Large intestine (tissue), 12 donors: ENCODE data around the gene FLNB. TPM values are rescaled to one million over a fixed set of nuclear protein-coding genes. Genes with fewer than 3 reads are reported as not detected.
A peak's percentile ranks its signal among the peaks of the same experiment; 100 is the strongest.

Source experiments
- DNase-seq, 2 donors: peaks; one replicate each; pipeline versions ENCODE4 v3.0.0 to v3.0.0-alpha.2; 2013
- H3K27ac ChIP-seq: one replicate; pipeline ENCODE4 v1.5.1; 2013; ENCODE audit warnings: low read length
- H3K27me3 ChIP-seq: 2 replicates; pipeline ENCODE4 v1.6.1; 2013; ENCODE audit warnings: low read length; ENCODE audit not compliant: control insufficient read depth, insufficient read depth
- H3K36me3 ChIP-seq: 2 replicates; pipeline ENCODE4 v1.6.1; 2013; ENCODE audit warnings: low read length; ENCODE audit not compliant: control insufficient read depth, insufficient read depth
- H3K4me1 ChIP-seq: one replicate; pipeline ENCODE4 v1.6.1; 2013; ENCODE audit warnings: low read length; ENCODE audit not compliant: control insufficient read depth, insufficient read depth
- H3K4me3 ChIP-seq: one replicate; pipeline ENCODE4 v1.5.1; 2013; ENCODE audit warnings: low read length
- H3K9me3 ChIP-seq: one replicate; pipeline ENCODE4 v1.6.1; 2013; ENCODE audit warnings: mild to moderate bottlenecking, low read depth, low read length, moderate library complexity; ENCODE audit not compliant: control insufficient read depth
- WGBS: methylation state at CpG from one replicate; pipeline ENCODE4 v1.1.5; 2013; ENCODE audit warnings: low lambda C conversion rate; ENCODE audit not compliant: insufficient coverage; 5-methylcytosine and 5-hydroxymethylcytosine counted together
- long read RNA-seq, 11 donors: transcript quantifications; one replicate each; lab custom pipeline, GENCODE V29; 2026
- polyA plus RNA-seq: library from polyadenylated mRNA; unstranded; fragments of 120-200 nt; gene quantifications from one replicate; pipeline ENCODE4 v1.2.1, GENCODE V29; 2013

The FLNB gene
- polyA plus RNA-seq, result 149 TPM
- long read RNA-seq, donor 1, partial matches to known transcripts, result 6 of 7 reads
- long read RNA-seq, donor 1, other reads (novel, unspliced or antisense), result 0 of 7 reads
- long read RNA-seq, donor 2, full-length matches to known transcripts, result 2 of 21 reads
- long read RNA-seq, donor 2, partial matches to known transcripts, result 19 of 21 reads
- long read RNA-seq, donor 2, other reads (novel, unspliced or antisense), result 0 of 21 reads
- long read RNA-seq, donor 3, result 0 reads
- long read RNA-seq, donor 4, result 0 reads
- long read RNA-seq, donor 5, full-length matches to known transcripts, result 1 of 1 reads
- long read RNA-seq, donor 5, partial matches to known transcripts, result 0 of 1 reads
- long read RNA-seq, donor 5, other reads (novel, unspliced or antisense), result 0 of 1 reads
- long read RNA-seq, donor 6, result 0 reads
- long read RNA-seq, donor 7, partial matches to known transcripts, result 5 of 5 reads
- long read RNA-seq, donor 7, other reads (novel, unspliced or antisense), result 0 of 5 reads
- long read RNA-seq, donor 8, partial matches to known transcripts, result 0 of 1 reads
- long read RNA-seq, donor 8, other reads (novel, unspliced or antisense), result 0 of 1 reads
- long read RNA-seq, donor 9, result 0 reads
- long read RNA-seq, donor 10, full-length matches to known transcripts, result 3 of 3 reads
- long read RNA-seq, donor 10, partial matches to known transcripts, result 0 of 3 reads
- long read RNA-seq, donor 10, other reads (novel, unspliced or antisense), result 0 of 3 reads
- long read RNA-seq, donor 11, partial matches to known transcripts, result 5 of 6 reads
- long read RNA-seq, donor 11, other reads (novel, unspliced or antisense), result 0 of 6 reads

GRCh38 chr3:58008141-58009025, at the start of gene FLNB:
Gene FLNB (plus strand): TSS chr3:58008422. CDS start chr3:58008565, 143 bp downstream.
- Histone ChIP-seq H3K4me3 (peak within 1 kb of the TSS; percentile 98), H3K9me3 (no peaks in the 10 kb centered on the region), H3K27ac (peak within 1 kb of the TSS; percentile 86), H3K36me3 (no peaks in the 10 kb centered on the region), H3K4me1 (peaks cover 33% of the 10 kb centered on the region), H3K27me3 (no peaks in the 10 kb centered on the region)
- WGBS, result no CpG with 5 or more reads among the region's 91 CpGs
- peak in 1 of 2 donors; percentile 74 for DNase-seq

- DNase-seq, result peak; percentile 77 to 84
- no peaks in the 10 kb centered on the region for H3K36me3 ChIP-seq
- WGBS, result no CpG with 5 or more reads among the region's 13 CpGs
- peak overlapping the region; percentile 84 for H3K27ac ChIP-seq
- peaks cover 26% of the 10 kb centered on the region for H3K4me1 ChIP-seq
- no peaks in the 10 kb centered on the region for H3K27me3 ChIP-seq
- H3K9me3 ChIP-seq, result peaks cover 6% of the 10 kb centered on the region
- H3K4me3 ChIP-seq, result no peak overlapping the region
These were observed 49.4 kb upstream of the FLNB start for GRCh38 chr3:57958642-57959422.

- Histone ChIP-seq H3K27me3 (no peaks in the 10 kb centered on the region), H3K36me3 (no peaks in the 10 kb centered on the region), H3K4me1 (peaks cover 26% of the 10 kb centered on the region), H3K9me3 (peaks cover 6% of the 10 kb centered on the region), H3K4me3 (no peak overlapping the region), H3K27ac (peak overlapping the region; percentile 84)
- WGBS, result 53% methylated on average over 2 of the region's 19 CpGs
- DNase-seq, result peak; percentile 69 to 89
These were observed 48.6 kb upstream of the FLNB start for GRCh38 chr3:57959423-57960173.

GRCh38 chr3:57960174-57960505, 48.1 kb upstream of the FLNB start:
- WGBS, result 0% methylated on average over 1 of the region's 4 CpGs
- Histone ChIP-seq H3K27me3 (no peaks in the 10 kb centered on the region), H3K9me3 (peaks cover 6% of the 10 kb centered on the region), H3K36me3 (no peaks in the 10 kb centered on the region), H3K27ac (peak overlapping the region; percentile 84), H3K4me1 (peaks cover 26% of the 10 kb centered on the region), H3K4me3 (no peak overlapping the region)
- no peak for DNase-seq

- WGBS, result 40% methylated on average over 2 of the region's 21 CpGs
- DNase-seq, result peak in 1 of 2 donors; percentile 61
- Histone ChIP-seq H3K27me3 (no peaks in the 10 kb centered on the region), H3K4me1 (peaks cover 26% of the 10 kb centered on the region), H3K36me3 (no peaks in the 10 kb centered on the region), H3K9me3 (peaks cover 6% of the 10 kb centered on the region), H3K4me3 (no peak overlapping the region), H3K27ac (no peak overlapping the region)
These were observed 46.9 kb upstream of the FLNB start for GRCh38 chr3:57961177-57961827.

- no peaks in the 10 kb centered on the region for H3K27me3 ChIP-seq
- H3K27ac ChIP-seq, result no peak overlapping the region
- no peaks in the 10 kb centered on the region for H3K36me3 ChIP-seq
- H3K9me3 ChIP-seq, result peaks cover 6% of the 10 kb centered on the region
- H3K4me1 ChIP-seq, result peaks cover 26% of the 10 kb centered on the region
- DNase-seq, result no peak
- WGBS, result no CpG with 5 or more reads among the region's 5 CpGs
- no peak overlapping the region for H3K4me3 ChIP-seq
These were observed 46.3 kb upstream of the FLNB start for GRCh38 chr3:57961828-57962447.

- Histone ChIP-seq H3K4me3 (no peak overlapping the region), H3K27ac (no peak overlapping the region), H3K9me3 (peaks cover 6% of the 10 kb centered on the region), H3K4me1 (peaks cover 26% of the 10 kb centered on the region), H3K36me3 (no peaks in the 10 kb centered on the region), H3K27me3 (no peaks in the 10 kb centered on the region)
- no peak for DNase-seq
- WGBS, result 80% methylated on average over 1 of the region's 6 CpGs
These were observed 45.8 kb upstream of the FLNB start for GRCh38 chr3:57962448-57962834.

- H3K27ac ChIP-seq, result no peak overlapping the region
- H3K27me3 ChIP-seq, result no peaks in the 10 kb centered on the region
- DNase-seq, result no peak
- 80% methylated on average over 1 of the region's 7 CpGs for whole genome bisulfite sequencing
- no peaks in the 10 kb centered on the region for H3K36me3 ChIP-seq
- H3K4me1 ChIP-seq, result peaks cover 23% of the 10 kb centered on the region
- no peak overlapping the region for H3K4me3 ChIP-seq
- H3K9me3 ChIP-seq, result peaks cover 9% of the 10 kb centered on the region
These were observed 44.3 kb upstream of the FLNB start for GRCh38 chr3:57963811-57964346.
